WI38 (cell line): Measurements from ENCODE around the gene GRM5.
"Not testable (repeated sequence)": the region's sequence is repeated elsewhere in the genome, so short reads cannot be mapped to it uniquely, and the experiment has no call there.

Experiments
- H3K4me3 ChIP-seq: 2 replicates; pipeline ENCODE4 v1.5.1; 2011; ENCODE audit warnings: low read depth, mild to moderate bottlenecking, control low read depth, low read length
- CTCF ChIP-seq: IDR thresholded peaks from 2 replicates; pipeline ENCODE4 v1.5.1; 2012; ENCODE audit warnings: low read depth, mild to moderate bottlenecking, control low read depth, low read length

GRM5 gene

GRCh38 chr11:88474655-88475054 lies 591.1 kb downstream of the GRM5 start:
- no peak overlapping the region for H3K4me3 ChIP-seq
- TF ChIP-seq CTCF, result no peak

- H3K4me3 ChIP-seq, result no peak overlapping the region
- no peak for TF ChIP-seq CTCF
Observed at GRCh38 chr11:88469561-88470225, 596.1 kb downstream of the GRM5 start.

DNA sequence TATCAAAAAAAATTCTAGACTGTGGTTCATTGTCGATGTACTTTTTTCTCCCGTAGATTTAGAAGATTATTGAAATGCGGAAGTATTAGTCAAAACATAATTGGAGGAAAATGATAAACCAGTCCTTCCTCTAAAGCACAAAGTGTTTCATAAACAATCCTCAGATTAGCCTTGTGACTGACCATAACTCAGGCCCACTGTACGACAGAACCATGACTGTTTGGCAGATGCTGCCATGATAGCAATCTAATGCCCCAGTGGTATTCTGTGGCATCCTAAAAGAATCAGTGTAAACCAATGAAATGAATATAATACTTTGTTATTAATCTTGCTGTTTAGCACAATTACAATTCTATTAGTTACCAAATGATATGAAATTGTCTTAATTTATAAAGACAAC lies 601.3 kb downstream of the GRM5 start:
- no peak overlapping the region for H3K4me3 ChIP-seq
- no peak for TF ChIP-seq CTCF

- H3K4me3 ChIP-seq, result not testable (repeated sequence)
Observed at GRCh38 chr11:88463301-88463700, 602.5 kb downstream of the GRM5 start.

- H3K4me3 ChIP-seq, result not testable (repeated sequence)
Observed at GRCh38 chr11:88458047-88458446, 607.7 kb downstream of the GRM5 start.

DNA sequence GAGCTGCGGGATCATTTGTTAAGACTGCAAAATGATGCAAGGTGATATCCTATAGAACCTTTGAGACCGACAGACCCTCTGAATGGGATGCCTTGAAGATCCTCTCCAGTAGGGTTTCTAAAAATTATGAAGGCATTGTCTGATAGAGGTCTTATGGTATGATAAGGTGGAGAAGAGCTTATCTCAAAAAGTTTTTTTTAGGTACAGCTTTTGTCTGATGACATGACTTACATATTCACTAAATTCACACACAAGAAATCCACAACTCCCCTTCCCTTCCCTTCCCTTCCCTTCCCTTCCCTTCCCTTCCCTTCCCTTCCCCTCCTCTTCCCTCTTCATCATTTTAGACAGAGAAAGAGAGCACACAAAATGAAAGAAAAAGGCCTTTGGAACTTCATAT lies 609.8 kb downstream of the GRM5 start:
- no peak overlapping the region for H3K4me3 ChIP-seq
- TF ChIP-seq CTCF, result no peak

GRCh38 chr11:88454881-88455280 lies 610.9 kb downstream of the GRM5 start:
- no peak for TF ChIP-seq CTCF
- H3K4me3 ChIP-seq, result no peak overlapping the region
